GM23338 (cell line): ENCODE measurements around the gene LSM3. TPM values are rescaled to one million over a fixed set of nuclear protein-coding genes. Genes with fewer than 3 reads are reported as not detected.

Experiments
- ATAC-seq: fragments of 200-7000 bp; cut with Tn5 transposase; 3 replicates; pipeline ENCODE4 v1.9.1; 2020
- DNase-seq: peaks from one replicate; pipeline ENCODE4 v3.0.0-alpha.2; 2015; ENCODE audit warnings: low spot score
- H2AFZ ChIP-seq: fragments of 200-600 bp; sonication (generic); 2 replicates; pipeline ENCODE4 v1.8.0; 2016; ENCODE audit warnings: antibody characterized with exemption, mild to moderate bottlenecking, moderate library complexity
- H3F3A ChIP-seq: fragments of 200-600 bp; sonication (generic); replicated peaks from 2 replicates; pipeline ENCODE4 v1.8.0; 2017; ENCODE audit warnings: antibody characterized with exemption, mixed run types, low read depth
- H3K27ac ChIP-seq: fragments of 200-600 bp; sonication (generic); 2 replicates; pipeline ENCODE4 v1.6.1; 2016; ENCODE audit warnings: low read depth
- H3K27me3 ChIP-seq: fragments of 200-600 bp; sonication (generic); 2 replicates; pipeline ENCODE4 v1.8.0; 2016; ENCODE audit warnings: mild to moderate bottlenecking, mixed run types, moderate library complexity; ENCODE audit not compliant: insufficient read depth
- H3K36me3 ChIP-seq: fragments of 200-600 bp; sonication (generic); 2 replicates; pipeline ENCODE4 v1.8.0; 2016; ENCODE audit warnings: mild to moderate bottlenecking; ENCODE audit not compliant: insufficient read depth
- H3K4me1 ChIP-seq: fragments of 200-600 bp; sonication (generic); 2 replicates; pipeline ENCODE4 v1.8.0; 2016; ENCODE audit warnings: mild to moderate bottlenecking, moderate library complexity; ENCODE audit not compliant: insufficient read depth
- H3K4me2 ChIP-seq: fragments of 200-600 bp; sonication (generic); 2 replicates; pipeline ENCODE4 v1.7.1; 2017; ENCODE audit warnings: mixed run types
- H3K4me3 ChIP-seq: fragments of 200-600 bp; sonication (generic); 2 replicates; pipeline ENCODE4 v1.6.1; 2016; ENCODE audit warnings: mixed run types
- H3K79me2 ChIP-seq: fragments of 200-600 bp; sonication (generic); replicated peaks from 2 replicates; pipeline ENCODE4 v1.8.0; 2017; ENCODE audit warnings: mild to moderate bottlenecking; ENCODE audit not compliant: insufficient read depth
- H3K9me2 ChIP-seq: fragments of 200-600 bp; sonication (generic); 2 replicates; pipeline ENCODE4 v1.8.0; 2017; ENCODE audit not compliant: insufficient read depth
- H4K20me1 ChIP-seq: fragments of 200-600 bp; sonication (generic); replicated peaks from 2 replicates; pipeline ENCODE4 v1.8.0; 2017; ENCODE audit warnings: mild to moderate bottlenecking; ENCODE audit not compliant: insufficient read depth
- H3K27ac Mint-ChIP-seq: 2 replicates; pipeline ENCODE4 v1.8.0; 2020; ENCODE audit warnings: inconsistent platforms, mild to moderate bottlenecking, moderate library complexity, mixed read lengths
- H3K27me3 Mint-ChIP-seq: 3 replicates; pipeline ENCODE4 v1.8.0; 2022; ENCODE audit warnings: low read depth, mild to moderate bottlenecking, moderate library complexity, mixed read lengths, inconsistent platforms; ENCODE audit not compliant: insufficient read depth, poor library complexity
- H3K36me3 Mint-ChIP-seq: 3 replicates; pipeline ENCODE4 v1.8.0; 2021; ENCODE audit warnings: low read depth, mild to moderate bottlenecking, inconsistent platforms, moderate library complexity, mixed read lengths
- H3K4me1 Mint-ChIP-seq: 3 replicates; pipeline ENCODE4 v1.8.0; 2020; ENCODE audit warnings: mild to moderate bottlenecking, inconsistent platforms, mixed read lengths
- H3K4me3 Mint-ChIP-seq: 3 replicates; pipeline ENCODE4 v1.8.0; 2021; ENCODE audit warnings: moderate library complexity, mild to moderate bottlenecking, inconsistent platforms, mixed read lengths
- H3K9me3 Mint-ChIP-seq: 3 replicates; pipeline ENCODE4 v1.8.0; 2020; ENCODE audit warnings: moderate library complexity, mild to moderate bottlenecking, inconsistent platforms, mixed read lengths
- CREB1 ChIP-seq: fragments of 250-450 bp; sonication (Bioruptor Pico); IDR thresholded peaks from 2 replicates; pipeline ENCODE4 v1.5.0; 2020; ENCODE audit warnings: low read depth, mild to moderate bottlenecking, moderate library complexity
- ETS1 ChIP-seq: IDR thresholded peaks from 2 replicates; pipeline ENCODE4 v1.6.1; 2016; ENCODE audit warnings: antibody characterized with exemption
- EZH2 ChIP-seq: fragments of 200-600 bp; sonication (generic); IDR thresholded peaks from one replicate; pipeline ENCODE4 v1.8.0; 2017; ENCODE audit warnings: antibody characterized with exemption, mild to moderate bottlenecking, low read depth; ENCODE audit not compliant: unreplicated experiment
- EZH2phosphoT487 ChIP-seq: fragments of 200-600 bp; sonication (generic); IDR thresholded peaks from one replicate; pipeline ENCODE4 v1.8.1; 2018; ENCODE audit warnings: antibody characterized with exemption; ENCODE audit not compliant: unreplicated experiment
- JUNB ChIP-seq: IDR thresholded peaks from one replicate; pipeline ENCODE4 v1.6.1; 2016; ENCODE audit warnings: antibody characterized with exemption; ENCODE audit not compliant: unreplicated experiment
- NANOG ChIP-seq: IDR thresholded peaks from 2 replicates; pipeline ENCODE4 v1.6.1; 2016; ENCODE audit warnings: antibody characterized with exemption, borderline replicate concordance
- POLR2AphosphoS5 ChIP-seq: IDR thresholded peaks from 2 replicates; pipeline ENCODE4 v1.6.1; 2016; ENCODE audit warnings: antibody characterized with exemption, low read depth
- REST ChIP-seq: IDR thresholded peaks from one replicate; pipeline ENCODE4 v1.6.1; 2018; ENCODE audit warnings: antibody characterized with exemption; ENCODE audit not compliant: unreplicated experiment
- STAT1 ChIP-seq: IDR thresholded peaks from one replicate; pipeline ENCODE4 v1.6.1; 2016; ENCODE audit warnings: antibody characterized with exemption; ENCODE audit not compliant: unreplicated experiment
- ZNF114 ChIP-seq: fragments of 250-450 bp; sonication (Bioruptor Pico); IDR thresholded peaks from 2 replicates; pipeline ENCODE4 v1.5.0; 2020; ENCODE audit warnings: mild to moderate bottlenecking, moderate library complexity
- ZNF331 ChIP-seq: fragments of 250-450 bp; sonication (Bioruptor Pico); IDR thresholded peaks from 2 replicates; pipeline ENCODE4 v1.5.0; 2020; ENCODE audit warnings: low read depth, mild to moderate bottlenecking, moderate library complexity
- polyA plus RNA-seq: library from polyadenylated mRNA; unstranded; fragments of >200 nt; fragmentation: Nextera tagmentation; extraction: Ambion mirVana; gene quantifications from 2 replicates; pipeline ENCODE4 v1.2.1, GENCODE V29; 2016
- total RNA-seq: library from RNA; depleted of rRNA; stranded (reverse); fragments of >200 nt; shearing (Covaris generic); gene quantifications from 2 replicates; pipeline ENCODE4 v1.2.3, GENCODE V29; 2014
- TF ChIP-seq, protein P1 (sequence below), 2 experiments: fragments of 200-600 bp in 1 of 2; sonication (generic) in 1 of 2; conservative IDR thresholded peaks; 2 replicates each; pipeline versions ENCODE4 v1.5.1 to v1.6.1; 2016 to 2017; ENCODE audit warnings: antibody characterized with exemption in 2 of 2, low read depth in 2 of 2, mild to moderate bottlenecking in 2 of 2, moderate library complexity in 1 of 2
- TF ChIP-seq, protein P2 (sequence below): fragments of 250-450 bp; sonication (Bioruptor Pico); IDR thresholded peaks from 2 replicates; pipeline ENCODE4 v1.5.0; 2020; ENCODE audit warnings: mild to moderate bottlenecking, moderate library complexity

Gene LSM3
- total and polyA plus RNA-seq, 2 experiments from 2014 or later = 20.1 to 71.5 TPM

- Mint-ChIP-seq H3K27me3 (no peaks in the 10 kb centered on the region), H3K9me3 (peaks cover 16% of the 10 kb centered on the region), H3K36me3 (peaks cover 6% of the 10 kb centered on the region), H3K4me3 (no peak overlapping the region), H3K4me1 (no peaks in the 10 kb centered on the region), H3K27ac (no peak overlapping the region)
- H3K27ac ChIP-seq = no peak overlapping the region
- no peaks in the 10 kb centered on the region for H3F3A ChIP-seq
- no peak for ATAC-seq
- peaks cover 6% of the 10 kb centered on the region; the same call in 1 of the 2 replicates for H3K9me2 ChIP-seq
- no peak overlapping the region for H3K4me2 ChIP-seq
- no peaks in the 10 kb centered on the region for H3K4me1 ChIP-seq
- no peaks in the 10 kb centered on the region for H4K20me1 ChIP-seq
- H2AFZ ChIP-seq = no peak overlapping the region
- H3K79me2 ChIP-seq = no peaks in the 10 kb centered on the region
- H3K36me3 ChIP-seq = no peaks in the 10 kb centered on the region
- H3K27me3 ChIP-seq = no peaks in the 10 kb centered on the region
- no peak for DNase-seq
- no peak for TF ChIP-seq EZH2phosphoT487
- no peak for TF ChIP-seq NANOG
- no peak for TF ChIP-seq ETS1
- TF ChIP-seq STAT1 = no peak
- no peak for TF ChIP-seq POLR2AphosphoS5
- TF ChIP-seq ZNF331 = no peak
- TF ChIP-seq, protein P1, sequence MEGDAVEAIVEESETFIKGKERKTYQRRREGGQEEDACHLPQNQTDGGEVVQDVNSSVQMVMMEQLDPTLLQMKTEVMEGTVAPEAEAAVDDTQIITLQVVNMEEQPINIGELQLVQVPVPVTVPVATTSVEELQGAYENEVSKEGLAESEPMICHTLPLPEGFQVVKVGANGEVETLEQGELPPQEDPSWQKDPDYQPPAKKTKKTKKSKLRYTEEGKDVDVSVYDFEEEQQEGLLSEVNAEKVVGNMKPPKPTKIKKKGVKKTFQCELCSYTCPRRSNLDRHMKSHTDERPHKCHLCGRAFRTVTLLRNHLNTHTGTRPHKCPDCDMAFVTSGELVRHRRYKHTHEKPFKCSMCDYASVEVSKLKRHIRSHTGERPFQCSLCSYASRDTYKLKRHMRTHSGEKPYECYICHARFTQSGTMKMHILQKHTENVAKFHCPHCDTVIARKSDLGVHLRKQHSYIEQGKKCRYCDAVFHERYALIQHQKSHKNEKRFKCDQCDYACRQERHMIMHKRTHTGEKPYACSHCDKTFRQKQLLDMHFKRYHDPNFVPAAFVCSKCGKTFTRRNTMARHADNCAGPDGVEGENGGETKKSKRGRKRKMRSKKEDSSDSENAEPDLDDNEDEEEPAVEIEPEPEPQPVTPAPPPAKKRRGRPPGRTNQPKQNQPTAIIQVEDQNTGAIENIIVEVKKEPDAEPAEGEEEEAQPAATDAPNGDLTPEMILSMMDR (conservative IDR thresholded peaks at IDR 0.05; ENCODE audit: low read depth in 2 of 2) = no peak
- TF ChIP-seq CREB1 (CRISPR knock-in tag) = no peak
- TF ChIP-seq EZH2 = no peak
- TF ChIP-seq JUNB = no peak
- TF ChIP-seq, protein P2, sequence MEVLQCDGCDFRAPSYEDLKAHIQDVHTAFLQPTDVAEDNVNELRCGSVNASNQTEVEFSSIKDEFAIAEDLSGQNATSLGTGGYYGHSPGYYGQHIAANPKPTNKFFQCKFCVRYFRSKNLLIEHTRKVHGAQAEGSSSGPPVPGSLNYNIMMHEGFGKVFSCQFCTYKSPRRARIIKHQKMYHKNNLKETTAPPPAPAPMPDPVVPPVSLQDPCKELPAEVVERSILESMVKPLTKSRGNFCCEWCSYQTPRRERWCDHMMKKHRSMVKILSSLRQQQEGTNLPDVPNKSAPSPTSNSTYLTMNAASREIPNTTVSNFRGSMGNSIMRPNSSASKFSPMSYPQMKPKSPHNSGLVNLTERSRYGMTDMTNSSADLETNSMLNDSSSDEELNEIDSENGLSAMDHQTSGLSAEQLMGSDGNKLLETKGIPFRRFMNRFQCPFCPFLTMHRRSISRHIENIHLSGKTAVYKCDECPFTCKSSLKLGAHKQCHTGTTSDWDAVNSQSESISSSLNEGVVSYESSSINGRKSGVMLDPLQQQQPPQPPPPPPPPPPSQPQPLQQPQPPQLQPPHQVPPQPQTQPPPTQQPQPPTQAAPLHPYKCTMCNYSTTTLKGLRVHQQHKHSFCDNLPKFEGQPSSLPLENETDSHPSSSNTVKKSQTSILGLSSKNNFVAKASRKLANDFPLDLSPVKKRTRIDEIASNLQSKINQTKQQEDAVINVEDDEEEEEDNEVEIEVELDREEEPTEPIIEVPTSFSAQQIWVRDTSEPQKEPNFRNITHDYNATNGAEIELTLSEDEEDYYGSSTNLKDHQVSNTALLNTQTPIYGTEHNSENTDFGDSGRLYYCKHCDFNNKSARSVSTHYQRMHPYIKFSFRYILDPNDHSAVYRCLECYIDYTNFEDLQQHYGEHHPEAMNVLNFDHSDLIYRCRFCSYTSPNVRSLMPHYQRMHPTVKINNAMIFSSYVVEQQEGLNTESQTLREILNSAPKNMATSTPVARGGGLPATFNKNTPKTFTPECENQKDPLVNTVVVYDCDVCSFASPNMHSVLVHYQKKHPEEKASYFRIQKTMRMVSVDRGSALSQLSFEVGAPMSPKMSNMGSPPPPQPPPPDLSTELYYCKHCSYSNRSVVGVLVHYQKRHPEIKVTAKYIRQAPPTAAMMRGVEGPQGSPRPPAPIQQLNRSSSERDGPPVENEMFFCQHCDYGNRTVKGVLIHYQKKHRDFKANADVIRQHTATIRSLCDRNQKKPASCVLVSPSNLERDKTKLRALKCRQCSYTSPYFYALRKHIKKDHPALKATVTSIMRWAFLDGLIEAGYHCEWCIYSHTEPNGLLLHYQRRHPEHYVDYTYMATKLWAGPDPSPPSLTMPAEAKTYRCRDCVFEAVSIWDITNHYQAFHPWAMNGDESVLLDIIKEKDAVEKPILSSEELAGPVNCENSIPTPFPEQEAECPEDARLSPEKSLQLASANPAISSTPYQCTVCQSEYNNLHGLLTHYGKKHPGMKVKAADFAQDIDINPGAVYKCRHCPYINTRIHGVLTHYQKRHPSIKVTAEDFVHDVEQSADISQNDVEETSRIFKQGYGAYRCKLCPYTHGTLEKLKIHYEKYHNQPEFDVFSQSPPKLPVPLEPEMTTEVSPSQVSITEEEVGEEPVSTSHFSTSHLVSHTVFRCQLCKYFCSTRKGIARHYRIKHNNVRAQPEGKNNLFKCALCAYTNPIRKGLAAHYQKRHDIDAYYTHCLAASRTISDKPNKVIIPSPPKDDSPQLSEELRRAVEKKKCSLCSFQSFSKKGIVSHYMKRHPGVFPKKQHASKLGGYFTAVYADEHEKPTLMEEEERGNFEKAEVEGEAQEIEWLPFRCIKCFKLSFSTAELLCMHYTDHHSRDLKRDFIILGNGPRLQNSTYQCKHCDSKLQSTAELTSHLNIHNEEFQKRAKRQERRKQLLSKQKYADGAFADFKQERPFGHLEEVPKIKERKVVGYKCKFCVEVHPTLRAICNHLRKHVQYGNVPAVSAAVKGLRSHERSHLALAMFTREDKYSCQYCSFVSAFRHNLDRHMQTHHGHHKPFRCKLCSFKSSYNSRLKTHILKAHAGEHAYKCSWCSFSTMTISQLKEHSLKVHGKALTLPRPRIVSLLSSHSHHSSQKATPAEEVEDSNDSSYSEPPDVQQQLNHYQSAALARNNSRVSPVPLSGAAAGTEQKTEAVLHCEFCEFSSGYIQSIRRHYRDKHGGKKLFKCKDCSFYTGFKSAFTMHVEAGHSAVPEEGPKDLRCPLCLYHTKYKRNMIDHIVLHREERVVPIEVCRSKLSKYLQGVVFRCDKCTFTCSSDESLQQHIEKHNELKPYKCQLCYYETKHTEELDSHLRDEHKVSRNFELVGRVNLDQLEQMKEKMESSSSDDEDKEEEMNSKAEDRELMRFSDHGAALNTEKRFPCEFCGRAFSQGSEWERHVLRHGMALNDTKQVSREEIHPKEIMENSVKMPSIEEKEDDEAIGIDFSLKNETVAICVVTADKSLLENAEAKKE (CRISPR knock-in tag) = no peak
- TF ChIP-seq REST = no peak
- no peak for TF ChIP-seq ZNF114 (CRISPR knock-in tag)
- H3K4me3 ChIP-seq = no peak overlapping the region
Measured at GRCh38 chr3:14235003-14235911, 56.6 kb downstream of the LSM3 start.
